ENCODE results near the gene NSD2. TPM values are rescaled to one million over a fixed set of nuclear protein-coding genes. Genes with fewer than 3 reads are reported as not detected.

NSD2 gene
- total RNA-seq, 3 donors from 2014 or later, result 82.8 to 114 (median 83.3) TPM

DNA sequence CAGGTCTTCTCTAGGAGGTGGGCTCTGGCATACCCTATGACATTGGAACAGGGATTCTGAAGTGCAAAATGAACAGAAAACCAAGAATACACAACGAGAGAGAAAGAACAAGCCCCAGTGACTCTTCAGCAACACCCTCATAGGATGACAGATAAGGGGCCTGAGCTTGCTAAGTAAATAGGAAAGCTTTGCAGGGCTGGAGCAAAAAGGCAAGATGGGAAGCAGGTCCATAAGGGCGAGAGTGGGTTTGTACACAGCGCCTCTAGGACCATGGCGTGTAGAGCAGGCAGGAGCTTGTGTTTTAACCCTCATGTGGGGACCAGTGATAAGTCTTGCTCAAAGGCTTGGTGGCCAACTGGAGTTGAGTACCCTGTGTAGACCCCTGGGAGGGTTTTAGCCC is 91.8 kb downstream of the NSD2 start:
- intact Hi-C loops (cut with DNase I, micrococcal nuclease), result no loop called here
- Histone ChIP-seq H3K9me3 (no peaks in the 10 kb centered on the region), H3K36me3 (ENCODE audit: low read depth) (peaks cover 3% of the 10 kb centered on the region), H3K4me1 (ENCODE audit: low read depth) (no peaks in the 10 kb centered on the region), H3K4me3 (no peak overlapping the region)
- no peak for ATAC-seq
- no peak for DNase-seq
- no peak for TF ChIP-seq CTCF (IDR thresholded peaks at IDR 0.05)

GRCh38 chr4:1964443-1964842 is 93.2 kb downstream of the NSD2 start:
- H3K9me3 ChIP-seq, result no peaks in the 10 kb centered on the region
- no peak overlapping the region for H3K4me3 ChIP-seq
- DNase-seq, result no peak
- peaks cover 3% of the 10 kb centered on the region for H3K36me3 ChIP-seq (ENCODE audit: low read depth)
- TF ChIP-seq CTCF (IDR thresholded peaks at IDR 0.05), result no peak
- no peak for ATAC-seq
- H3K4me1 ChIP-seq (ENCODE audit: low read depth), result no peaks in the 10 kb centered on the region
- intact Hi-C loops (cut with DNase I, micrococcal nuclease), result no loop called here

DNA sequence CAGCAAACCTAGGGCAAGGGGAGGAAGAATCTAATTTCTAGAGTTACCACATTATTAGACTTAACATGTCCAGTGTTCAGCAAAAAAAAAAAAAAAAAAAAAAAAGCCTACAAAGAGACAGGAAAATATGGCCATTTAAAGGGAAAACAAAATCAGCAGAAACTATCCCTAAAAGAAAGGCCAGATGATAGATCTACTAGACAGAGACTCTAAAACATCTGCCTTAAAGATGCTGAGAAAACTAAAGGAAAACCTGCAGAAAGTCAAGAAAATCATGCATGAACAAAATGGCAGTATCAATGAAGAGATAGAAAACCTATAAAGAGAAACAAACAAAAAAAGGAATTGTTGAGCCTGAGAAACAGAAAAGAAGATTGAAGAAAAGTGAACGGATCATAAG is 93.8 kb downstream of the NSD2 start:
- H3K4me1 ChIP-seq (ENCODE audit: low read depth), result no peaks in the 10 kb centered on the region
- H3K4me3 ChIP-seq, result no peak overlapping the region
- no peaks in the 10 kb centered on the region for H3K9me3 ChIP-seq
- intact Hi-C loops (cut with DNase I, micrococcal nuclease), result no loop called here
- H3K36me3 ChIP-seq (ENCODE audit: low read depth), result peaks cover 3% of the 10 kb centered on the region
- no peak for TF ChIP-seq CTCF (IDR thresholded peaks at IDR 0.05)
- ATAC-seq, result no peak
- DNase-seq, result no peak

GRCh38 chr4:1967512-1968149 is 96.4 kb downstream of the NSD2 start:
- no peak for ATAC-seq
- DNase-seq, result no peak
- Histone ChIP-seq H3K36me3 (ENCODE audit: low read depth) (no peaks in the 10 kb centered on the region), H3K4me1 (ENCODE audit: low read depth) (no peaks in the 10 kb centered on the region), H3K9me3 (no peaks in the 10 kb centered on the region), H3K4me3 (no peak overlapping the region)
- intact Hi-C loops (cut with DNase I, micrococcal nuclease), result no loop called here
- no peak for TF ChIP-seq CTCF (IDR thresholded peaks at IDR 0.05)

DNA sequence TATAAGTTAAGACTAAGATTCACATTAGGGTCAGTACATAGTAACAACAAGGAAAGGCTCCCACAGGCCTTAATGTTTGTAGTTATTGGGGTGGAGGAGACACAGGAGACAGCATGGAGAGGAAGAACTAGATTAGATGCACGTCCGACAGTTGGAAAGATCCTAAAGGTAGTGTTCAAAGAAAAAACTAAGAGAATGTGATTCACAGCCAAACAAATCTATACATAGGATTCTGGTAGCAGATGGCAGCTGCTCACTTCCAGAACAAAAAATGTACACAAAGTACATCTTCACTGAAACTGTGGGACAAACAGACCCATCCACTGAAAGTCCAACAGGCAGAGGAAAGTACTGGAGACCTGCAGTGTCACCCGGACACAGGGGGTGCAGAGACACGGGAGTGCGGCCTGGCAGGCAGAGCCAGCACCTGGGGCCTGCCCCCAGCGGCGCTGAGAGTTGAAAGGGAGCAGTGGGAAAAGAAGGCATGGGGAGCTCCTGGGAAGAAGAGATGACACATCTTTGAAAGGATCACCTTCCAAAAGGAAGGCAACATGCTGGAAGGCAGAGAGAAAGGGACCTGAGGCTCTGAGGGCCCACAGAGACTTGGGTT is 97.6 kb downstream of the NSD2 start:
- ATAC-seq (no peak), DNase-seq (no peak)
- intact Hi-C loops (cut with DNase I, micrococcal nuclease), result no loop called here
- no peaks in the 10 kb centered on the region for H3K36me3 ChIP-seq (ENCODE audit: low read depth)
- TF ChIP-seq CTCF (IDR thresholded peaks at IDR 0.05), result no peak
- no peaks in the 10 kb centered on the region for H3K9me3 ChIP-seq
- H3K4me3 ChIP-seq, result no peak overlapping the region
- no peaks in the 10 kb centered on the region for H3K4me1 ChIP-seq (ENCODE audit: low read depth)

Data from mucosa of descending colon (tissue), 3 donors.